KOPT-K1 (cell line): ENCODE data around the gene NR2E1.
A peak's percentile ranks its signal among the peaks of the same experiment; 100 is the strongest.

Experiments used
- H3K27ac ChIP-seq: fragments of 200-600 bp; sonication (generic); 2 replicates; pipeline ENCODE4 v1.5.1; 2016; ENCODE audit warnings: antibody characterized with exemption, mild to moderate bottlenecking, low read depth, low read length; ENCODE audit not compliant: poor library complexity, severe bottlenecking
- H3K36me3 ChIP-seq: fragments of 200-600 bp; sonication (generic); 2 replicates; pipeline ENCODE4 v1.5.1; 2017; ENCODE audit warnings: antibody characterized with exemption, mild to moderate bottlenecking, low read length, moderate library complexity; ENCODE audit not compliant: insufficient read depth
- H3K9me3 ChIP-seq: fragments of 200-600 bp; sonication (generic); 2 replicates; pipeline ENCODE4 v1.5.1; 2017; ENCODE audit warnings: antibody characterized with exemption, low read length, mild to moderate bottlenecking; ENCODE audit not compliant: insufficient read depth, poor library complexity, severe bottlenecking

The NR2E1 gene

GRCh38 chr6:108165714-108166663, at the start of gene NR2E1:
Gene NR2E1, plus strand, starts transcription at chr6:108166022. Its CDS starts 744 bp downstream, at chr6:108166766.
- H3K36me3 ChIP-seq: no peaks in the 10 kb centered on the region
- H3K27ac ChIP-seq: no peak within 1 kb of the TSS
- peaks cover 29% of the 10 kb centered on the region for H3K9me3 ChIP-seq

GRCh38 chr6:108116546-108117426, 49.0 kb upstream of the NR2E1 start:
- no peak overlapping the region for H3K27ac ChIP-seq
- H3K9me3 ChIP-seq: no peaks in the 10 kb centered on the region

GRCh38 chr6:108117427-108118358, 48.1 kb upstream of the NR2E1 start:
- no peaks in the 10 kb centered on the region for H3K36me3 ChIP-seq
- H3K27ac ChIP-seq: peak overlapping the region; percentile 36
- no peaks in the 10 kb centered on the region for H3K9me3 ChIP-seq

More at GRCh38 chr6:108116546-108117426, 49.0 kb upstream of the NR2E1 start:
- H3K36me3 ChIP-seq: no peaks in the 10 kb centered on the region

GRCh38 chr6:108118359-108118724, 47.5 kb upstream of the NR2E1 start:
- Histone ChIP-seq H3K36me3 (no peaks in the 10 kb centered on the region), H3K9me3 (no peaks in the 10 kb centered on the region), H3K27ac (peak overlapping the region; percentile 36)

- Histone ChIP-seq H3K27ac (no peak overlapping the region), H3K9me3 (no peaks in the 10 kb centered on the region), H3K36me3 (no peaks in the 10 kb centered on the region)
Measured at GRCh38 chr6:108118810-108119768, 46.7 kb upstream of the NR2E1 start.

GRCh38 chr6:108119769-108120141, 46.1 kb upstream of the NR2E1 start:
- Histone ChIP-seq H3K27ac (no peak overlapping the region), H3K9me3 (no peaks in the 10 kb centered on the region), H3K36me3 (no peaks in the 10 kb centered on the region)

GRCh38 chr6:108120311-108120710, 45.5 kb upstream of the NR2E1 start:
- Histone ChIP-seq H3K27ac (no peak overlapping the region), H3K9me3 (no peaks in the 10 kb centered on the region), H3K36me3 (no peaks in the 10 kb centered on the region)

- no peak overlapping the region for H3K27ac ChIP-seq
- no peaks in the 10 kb centered on the region for H3K36me3 ChIP-seq
- no peaks in the 10 kb centered on the region for H3K9me3 ChIP-seq
Measured at GRCh38 chr6:108121612-108122011, 44.2 kb upstream of the NR2E1 start.

GRCh38 chr6:108123481-108123929, 42.3 kb upstream of the NR2E1 start:
- H3K27ac ChIP-seq: no peak overlapping the region
- no peaks in the 10 kb centered on the region for H3K36me3 ChIP-seq
- no peaks in the 10 kb centered on the region for H3K9me3 ChIP-seq

GRCh38 chr6:108123946-108124345, 41.9 kb upstream of the NR2E1 start:
- H3K27ac ChIP-seq: no peak overlapping the region
- H3K36me3 ChIP-seq: no peaks in the 10 kb centered on the region
- H3K9me3 ChIP-seq: no peaks in the 10 kb centered on the region

- H3K9me3 ChIP-seq: no peaks in the 10 kb centered on the region
- H3K36me3 ChIP-seq: no peaks in the 10 kb centered on the region
- H3K27ac ChIP-seq: no peak overlapping the region
Measured at GRCh38 chr6:108127056-108127455, 38.8 kb upstream of the NR2E1 start.

GRCh38 chr6:108127826-108128225, 38.0 kb upstream of the NR2E1 start:
- Histone ChIP-seq H3K36me3 (no peaks in the 10 kb centered on the region), H3K27ac (no peak overlapping the region), H3K9me3 (no peaks in the 10 kb centered on the region)

GRCh38 chr6:108130262-108130661, 35.6 kb upstream of the NR2E1 start:
- H3K27ac ChIP-seq: no peak overlapping the region
- H3K9me3 ChIP-seq: no peaks in the 10 kb centered on the region
- no peaks in the 10 kb centered on the region for H3K36me3 ChIP-seq
